ENCODE results near the gene PDE5A. TPM values are rescaled to one million over a fixed set of nuclear protein-coding genes. Genes with fewer than 3 reads are reported as not detected.
A peak's percentile ranks its signal among the peaks of the same experiment; 100 is the strongest.

Gene PDE5A
- total and polyA plus RNA-seq, 10 of the 15 experiments (the other 5 are each of a cell fraction or from before 2014, with no cell fraction given) = under 0.01 to 3.9 (median 0.26) TPM; not detected in 1

DNA sequence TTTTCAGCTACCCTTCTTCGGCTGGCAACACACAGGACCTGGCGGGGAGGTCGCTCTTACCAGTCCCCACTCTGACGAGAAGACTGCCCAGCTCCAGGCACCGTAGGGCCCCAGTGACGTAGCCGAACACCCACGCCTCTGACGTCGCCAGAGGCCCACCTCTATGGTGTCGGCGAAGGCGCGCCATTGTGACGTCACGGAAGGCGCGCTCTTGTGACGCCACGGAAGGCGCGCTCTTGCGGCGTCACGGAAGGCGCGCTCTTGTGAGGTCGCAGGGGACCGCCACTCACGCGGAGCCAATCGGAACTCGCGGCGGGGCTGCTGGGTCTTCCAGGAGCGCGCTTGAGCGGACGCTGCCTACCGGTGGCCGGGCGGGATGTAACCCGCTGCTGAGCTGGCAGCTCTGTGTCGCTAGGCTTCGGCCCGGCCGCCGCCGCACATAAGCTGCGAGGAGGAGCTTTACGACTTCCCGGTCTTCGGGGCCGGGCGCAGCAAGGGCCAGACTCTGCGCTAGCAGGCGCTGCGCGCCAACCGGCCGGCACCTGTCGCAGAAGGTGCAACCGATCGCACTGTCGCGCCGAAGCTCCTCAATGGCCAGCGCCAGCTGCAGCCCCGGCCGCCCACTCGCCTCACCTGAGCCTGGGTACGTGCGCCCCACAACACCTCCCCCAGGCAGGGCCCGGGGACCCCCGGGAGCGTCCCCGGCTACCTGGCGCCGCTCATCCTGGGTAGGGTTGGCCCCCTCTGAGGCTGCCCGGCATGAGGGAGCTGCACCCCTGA is 173.9 kb downstream of the PDE5A start (continued):
- TF ChIP-seq EP300 (IDR thresholded peaks at IDR 0.05; ENCODE audit: borderline replicate concordance in 1 of 2, control insufficient read depth in 1 of 2, low read depth in 2 of 2, low read length in 2 of 2) (peak; percentile 22 to 48; a peak in 1 of 4 replicates), RUNX3 (IDR thresholded peaks at IDR 0.05; ENCODE audit: low read length) (0 out of 2 replicates have a peak, but pooled peaks have one; percentile 29), BHLHE40 (IDR thresholded peaks at IDR 0.05; ENCODE audit: borderline replicate concordance in 1 of 2, low read depth in 2 of 2, low read length in 1 of 2) (peak; percentile 24 to 68; a peak in 2 of 4 replicates), LARP7 (IDR thresholded peaks at IDR 0.05) (peak; percentile 66), ZNF207 (IDR thresholded peaks at IDR 0.05; ENCODE audit: borderline replicate concordance) (peak; percentile 71; the same call in 1 of the 2 replicates), CREB1 (IDR thresholded peaks at IDR 0.05; ENCODE audit: low read depth) (peak; percentile 100), HCFC1 (IDR thresholded peaks at IDR 0.05; ENCODE audit: low read length) (peak; percentile 93), BRCA1 (IDR thresholded peaks at IDR 0.05; ENCODE audit: low read depth, low read length) (peak; percentile 65), POLR2AphosphoS5 (IDR thresholded peaks at IDR 0.05; ENCODE audit: low read length) (peak; percentile 38; the same call in 1 of the 2 replicates)
- TF ChIP-seq, protein P1, sequence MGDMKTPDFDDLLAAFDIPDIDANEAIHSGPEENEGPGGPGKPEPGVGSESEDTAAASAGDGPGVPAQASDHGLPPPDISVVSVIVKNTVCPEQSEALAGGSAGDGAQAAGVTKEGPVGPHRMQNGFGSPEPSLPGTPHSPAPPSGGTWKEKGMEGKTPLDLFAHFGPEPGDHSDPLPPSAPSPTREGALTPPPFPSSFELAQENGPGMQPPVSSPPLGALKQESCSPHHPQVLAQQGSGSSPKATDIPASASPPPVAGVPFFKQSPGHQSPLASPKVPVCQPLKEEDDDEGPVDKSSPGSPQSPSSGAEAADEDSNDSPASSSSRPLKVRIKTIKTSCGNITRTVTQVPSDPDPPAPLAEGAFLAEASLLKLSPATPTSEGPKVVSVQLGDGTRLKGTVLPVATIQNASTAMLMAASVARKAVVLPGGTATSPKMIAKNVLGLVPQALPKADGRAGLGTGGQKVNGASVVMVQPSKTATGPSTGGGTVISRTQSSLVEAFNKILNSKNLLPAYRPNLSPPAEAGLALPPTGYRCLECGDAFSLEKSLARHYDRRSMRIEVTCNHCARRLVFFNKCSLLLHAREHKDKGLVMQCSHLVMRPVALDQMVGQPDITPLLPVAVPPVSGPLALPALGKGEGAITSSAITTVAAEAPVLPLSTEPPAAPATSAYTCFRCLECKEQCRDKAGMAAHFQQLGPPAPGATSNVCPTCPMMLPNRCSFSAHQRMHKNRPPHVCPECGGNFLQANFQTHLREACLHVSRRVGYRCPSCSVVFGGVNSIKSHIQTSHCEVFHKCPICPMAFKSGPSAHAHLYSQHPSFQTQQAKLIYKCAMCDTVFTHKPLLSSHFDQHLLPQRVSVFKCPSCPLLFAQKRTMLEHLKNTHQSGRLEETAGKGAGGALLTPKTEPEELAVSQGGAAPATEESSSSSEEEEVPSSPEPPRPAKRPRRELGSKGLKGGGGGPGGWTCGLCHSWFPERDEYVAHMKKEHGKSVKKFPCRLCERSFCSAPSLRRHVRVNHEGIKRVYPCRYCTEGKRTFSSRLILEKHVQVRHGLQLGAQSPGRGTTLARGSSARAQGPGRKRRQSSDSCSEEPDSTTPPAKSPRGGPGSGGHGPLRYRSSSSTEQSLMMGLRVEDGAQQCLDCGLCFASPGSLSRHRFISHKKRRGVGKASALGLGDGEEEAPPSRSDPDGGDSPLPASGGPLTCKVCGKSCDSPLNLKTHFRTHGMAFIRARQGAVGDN (IDR thresholded peaks at IDR 0.05) = peak; percentile 51; the same call in 1 of the 2 replicates
- TF ChIP-seq, protein P2, sequence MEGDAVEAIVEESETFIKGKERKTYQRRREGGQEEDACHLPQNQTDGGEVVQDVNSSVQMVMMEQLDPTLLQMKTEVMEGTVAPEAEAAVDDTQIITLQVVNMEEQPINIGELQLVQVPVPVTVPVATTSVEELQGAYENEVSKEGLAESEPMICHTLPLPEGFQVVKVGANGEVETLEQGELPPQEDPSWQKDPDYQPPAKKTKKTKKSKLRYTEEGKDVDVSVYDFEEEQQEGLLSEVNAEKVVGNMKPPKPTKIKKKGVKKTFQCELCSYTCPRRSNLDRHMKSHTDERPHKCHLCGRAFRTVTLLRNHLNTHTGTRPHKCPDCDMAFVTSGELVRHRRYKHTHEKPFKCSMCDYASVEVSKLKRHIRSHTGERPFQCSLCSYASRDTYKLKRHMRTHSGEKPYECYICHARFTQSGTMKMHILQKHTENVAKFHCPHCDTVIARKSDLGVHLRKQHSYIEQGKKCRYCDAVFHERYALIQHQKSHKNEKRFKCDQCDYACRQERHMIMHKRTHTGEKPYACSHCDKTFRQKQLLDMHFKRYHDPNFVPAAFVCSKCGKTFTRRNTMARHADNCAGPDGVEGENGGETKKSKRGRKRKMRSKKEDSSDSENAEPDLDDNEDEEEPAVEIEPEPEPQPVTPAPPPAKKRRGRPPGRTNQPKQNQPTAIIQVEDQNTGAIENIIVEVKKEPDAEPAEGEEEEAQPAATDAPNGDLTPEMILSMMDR (IDR thresholded peaks at IDR 0.05 in 2 of 3, conservative IDR thresholded peaks at IDR 0.05 in 1 of 3; ENCODE audit: control insufficient read depth in 2 of 3, extremely low read depth in 1 of 3, insufficient read depth in 1 of 3, low read depth in 3 of 3, low read length in 3 of 3) = peak in 2 of 3 experiments; percentile 9 to 11; a peak in 1 of 6 replicates
- TF ChIP-seq, protein P3, sequence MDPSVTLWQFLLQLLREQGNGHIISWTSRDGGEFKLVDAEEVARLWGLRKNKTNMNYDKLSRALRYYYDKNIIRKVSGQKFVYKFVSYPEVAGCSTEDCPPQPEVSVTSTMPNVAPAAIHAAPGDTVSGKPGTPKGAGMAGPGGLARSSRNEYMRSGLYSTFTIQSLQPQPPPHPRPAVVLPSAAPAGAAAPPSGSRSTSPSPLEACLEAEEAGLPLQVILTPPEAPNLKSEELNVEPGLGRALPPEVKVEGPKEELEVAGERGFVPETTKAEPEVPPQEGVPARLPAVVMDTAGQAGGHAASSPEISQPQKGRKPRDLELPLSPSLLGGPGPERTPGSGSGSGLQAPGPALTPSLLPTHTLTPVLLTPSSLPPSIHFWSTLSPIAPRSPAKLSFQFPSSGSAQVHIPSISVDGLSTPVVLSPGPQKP (IDR thresholded peaks at IDR 0.05; ENCODE audit: low read depth, low read length) = peak; percentile 67; the same call in 1 of the 2 replicates
- TF ChIP-seq, protein P4, sequence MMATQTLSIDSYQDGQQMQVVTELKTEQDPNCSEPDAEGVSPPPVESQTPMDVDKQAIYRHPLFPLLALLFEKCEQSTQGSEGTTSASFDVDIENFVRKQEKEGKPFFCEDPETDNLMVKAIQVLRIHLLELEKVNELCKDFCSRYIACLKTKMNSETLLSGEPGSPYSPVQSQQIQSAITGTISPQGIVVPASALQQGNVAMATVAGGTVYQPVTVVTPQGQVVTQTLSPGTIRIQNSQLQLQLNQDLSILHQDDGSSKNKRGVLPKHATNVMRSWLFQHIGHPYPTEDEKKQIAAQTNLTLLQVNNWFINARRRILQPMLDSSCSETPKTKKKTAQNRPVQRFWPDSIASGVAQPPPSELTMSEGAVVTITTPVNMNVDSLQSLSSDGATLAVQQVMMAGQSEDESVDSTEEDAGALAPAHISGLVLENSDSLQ (IDR thresholded peaks at IDR 0.05) = peak; percentile 35; the same call in 1 of the 2 replicates
- TF ChIP-seq, protein P5, sequence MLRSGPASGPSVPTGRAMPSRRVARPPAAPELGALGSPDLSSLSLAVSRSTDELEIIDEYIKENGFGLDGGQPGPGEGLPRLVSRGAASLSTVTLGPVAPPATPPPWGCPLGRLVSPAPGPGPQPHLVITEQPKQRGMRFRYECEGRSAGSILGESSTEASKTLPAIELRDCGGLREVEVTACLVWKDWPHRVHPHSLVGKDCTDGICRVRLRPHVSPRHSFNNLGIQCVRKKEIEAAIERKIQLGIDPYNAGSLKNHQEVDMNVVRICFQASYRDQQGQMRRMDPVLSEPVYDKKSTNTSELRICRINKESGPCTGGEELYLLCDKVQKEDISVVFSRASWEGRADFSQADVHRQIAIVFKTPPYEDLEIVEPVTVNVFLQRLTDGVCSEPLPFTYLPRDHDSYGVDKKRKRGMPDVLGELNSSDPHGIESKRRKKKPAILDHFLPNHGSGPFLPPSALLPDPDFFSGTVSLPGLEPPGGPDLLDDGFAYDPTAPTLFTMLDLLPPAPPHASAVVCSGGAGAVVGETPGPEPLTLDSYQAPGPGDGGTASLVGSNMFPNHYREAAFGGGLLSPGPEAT (IDR thresholded peaks at IDR 0.05; ENCODE audit: low read depth) = peak; percentile 72; the same call in 1 of the 2 replicates

Measured in GM12878 (cell line).